ENCODE results near the gene ANKRD53.
A peak's percentile ranks its signal among the peaks of the same experiment; 100 is the strongest.

Gene ANKRD53

DNA sequence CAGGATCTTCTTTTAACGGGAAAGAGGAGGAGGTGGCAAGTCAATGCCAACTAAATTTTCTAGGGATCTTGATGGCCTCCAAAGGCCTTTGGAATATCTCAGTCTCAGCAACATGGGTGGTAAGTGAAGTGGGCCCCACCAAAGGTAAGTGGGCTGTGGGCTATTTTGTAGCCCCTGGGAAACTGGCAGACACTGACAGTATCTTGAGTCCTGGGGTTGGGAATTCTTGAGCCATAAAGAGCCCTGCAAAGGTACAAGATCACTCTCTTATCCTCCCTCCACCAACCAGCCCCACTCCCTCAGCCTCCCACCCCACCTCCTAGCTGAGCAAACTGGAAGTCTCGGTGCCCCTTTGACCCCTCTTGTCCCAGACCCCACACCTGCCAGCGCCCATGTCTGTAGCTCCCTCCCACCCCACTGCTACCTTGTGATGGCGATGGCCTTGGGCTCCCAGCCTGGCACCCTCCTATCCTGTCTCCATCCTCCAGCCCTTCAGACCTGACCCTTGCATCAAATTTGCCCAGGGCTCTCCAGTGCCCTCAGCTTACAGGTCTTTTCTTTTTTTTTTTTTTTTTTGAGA lies 34.2 kb upstream of the ANKRD53 start:
- no peak for DNase-seq (ENCODE audit: low read depth)
- H3K4me3 ChIP-seq (ENCODE audit: control insufficient read depth, low read depth, low read length) = no peak overlapping the region
- TF ChIP-seq, protein P1, sequence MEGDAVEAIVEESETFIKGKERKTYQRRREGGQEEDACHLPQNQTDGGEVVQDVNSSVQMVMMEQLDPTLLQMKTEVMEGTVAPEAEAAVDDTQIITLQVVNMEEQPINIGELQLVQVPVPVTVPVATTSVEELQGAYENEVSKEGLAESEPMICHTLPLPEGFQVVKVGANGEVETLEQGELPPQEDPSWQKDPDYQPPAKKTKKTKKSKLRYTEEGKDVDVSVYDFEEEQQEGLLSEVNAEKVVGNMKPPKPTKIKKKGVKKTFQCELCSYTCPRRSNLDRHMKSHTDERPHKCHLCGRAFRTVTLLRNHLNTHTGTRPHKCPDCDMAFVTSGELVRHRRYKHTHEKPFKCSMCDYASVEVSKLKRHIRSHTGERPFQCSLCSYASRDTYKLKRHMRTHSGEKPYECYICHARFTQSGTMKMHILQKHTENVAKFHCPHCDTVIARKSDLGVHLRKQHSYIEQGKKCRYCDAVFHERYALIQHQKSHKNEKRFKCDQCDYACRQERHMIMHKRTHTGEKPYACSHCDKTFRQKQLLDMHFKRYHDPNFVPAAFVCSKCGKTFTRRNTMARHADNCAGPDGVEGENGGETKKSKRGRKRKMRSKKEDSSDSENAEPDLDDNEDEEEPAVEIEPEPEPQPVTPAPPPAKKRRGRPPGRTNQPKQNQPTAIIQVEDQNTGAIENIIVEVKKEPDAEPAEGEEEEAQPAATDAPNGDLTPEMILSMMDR (IDR thresholded peaks at IDR 0.05; ENCODE audit: control insufficient read depth, insufficient read depth, low read depth, low read length, missing control alignments) = no peak

DNA sequence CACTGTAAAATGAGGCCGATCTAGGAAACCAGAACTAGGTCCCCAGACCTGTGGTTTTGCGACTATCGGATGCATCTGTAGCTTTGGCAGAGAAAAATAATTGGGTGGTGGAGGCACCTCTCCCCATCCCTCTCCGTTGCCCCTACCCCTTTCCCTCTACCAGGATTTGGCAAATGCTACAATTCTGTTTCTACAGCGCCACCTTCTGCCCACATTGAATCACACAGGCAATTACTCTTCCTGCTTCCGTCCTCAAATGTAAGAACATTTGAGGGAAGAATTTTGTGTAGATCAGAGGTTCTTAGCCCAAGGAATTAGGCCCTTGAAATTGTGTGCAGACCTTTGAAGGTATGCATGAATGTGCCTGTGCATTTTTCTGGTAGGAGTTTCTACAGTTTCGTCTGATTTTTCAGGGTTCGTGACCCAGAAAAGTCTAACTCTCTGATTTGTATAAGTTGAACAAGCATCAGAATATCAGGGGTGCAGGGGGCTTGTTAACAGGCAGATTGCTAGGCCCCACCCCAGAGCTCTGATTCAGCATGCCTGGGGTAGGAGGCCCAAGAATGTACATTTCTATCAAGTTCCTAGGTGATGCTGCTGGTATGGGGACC lies 31.5 kb upstream of the ANKRD53 start:
- TF ChIP-seq, protein P1 (IDR thresholded peaks at IDR 0.05; ENCODE audit: control insufficient read depth, insufficient read depth, low read depth, low read length, missing control alignments) = peak; percentile 79
- H3K4me3 ChIP-seq (ENCODE audit: control insufficient read depth, low read depth, low read length) = no peak overlapping the region
- no peak for DNase-seq (ENCODE audit: low read depth)

DNA sequence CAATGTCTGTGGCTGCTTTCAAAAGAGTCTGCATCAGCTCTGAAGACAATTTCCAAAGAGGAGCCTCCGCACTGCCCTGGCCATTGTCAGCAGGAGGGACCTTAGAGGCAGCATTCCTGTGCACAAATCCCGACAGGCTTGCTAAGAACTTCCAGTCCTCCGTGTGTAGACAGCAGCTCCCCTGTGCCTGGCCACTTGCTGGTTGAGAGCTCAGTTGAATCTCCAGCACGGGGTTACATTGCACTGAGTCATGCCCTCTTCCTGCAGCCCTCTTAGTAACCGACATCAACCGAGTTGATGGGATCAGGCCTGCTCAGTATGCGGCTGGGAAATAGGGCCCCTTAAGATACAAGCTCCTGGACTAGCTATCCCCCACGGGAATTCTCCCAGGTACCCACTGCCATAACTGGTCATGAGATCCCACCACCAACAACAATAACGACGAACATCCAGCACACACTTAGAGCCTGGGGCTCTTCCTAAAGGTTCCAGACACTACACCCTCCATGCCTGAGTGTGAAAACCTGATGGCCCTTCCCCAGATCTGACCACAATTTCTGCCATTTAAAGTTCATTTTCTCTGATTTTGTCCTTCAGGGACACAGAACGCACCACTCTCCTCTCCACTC lies 30.8 kb upstream of the ANKRD53 start:
- no peak for DNase-seq (ENCODE audit: low read depth)
- TF ChIP-seq, protein P1 (IDR thresholded peaks at IDR 0.05; ENCODE audit: control insufficient read depth, insufficient read depth, low read depth, low read length, missing control alignments) = no peak
- no peak overlapping the region for H3K4me3 ChIP-seq (ENCODE audit: control insufficient read depth, low read depth, low read length)

DNA sequence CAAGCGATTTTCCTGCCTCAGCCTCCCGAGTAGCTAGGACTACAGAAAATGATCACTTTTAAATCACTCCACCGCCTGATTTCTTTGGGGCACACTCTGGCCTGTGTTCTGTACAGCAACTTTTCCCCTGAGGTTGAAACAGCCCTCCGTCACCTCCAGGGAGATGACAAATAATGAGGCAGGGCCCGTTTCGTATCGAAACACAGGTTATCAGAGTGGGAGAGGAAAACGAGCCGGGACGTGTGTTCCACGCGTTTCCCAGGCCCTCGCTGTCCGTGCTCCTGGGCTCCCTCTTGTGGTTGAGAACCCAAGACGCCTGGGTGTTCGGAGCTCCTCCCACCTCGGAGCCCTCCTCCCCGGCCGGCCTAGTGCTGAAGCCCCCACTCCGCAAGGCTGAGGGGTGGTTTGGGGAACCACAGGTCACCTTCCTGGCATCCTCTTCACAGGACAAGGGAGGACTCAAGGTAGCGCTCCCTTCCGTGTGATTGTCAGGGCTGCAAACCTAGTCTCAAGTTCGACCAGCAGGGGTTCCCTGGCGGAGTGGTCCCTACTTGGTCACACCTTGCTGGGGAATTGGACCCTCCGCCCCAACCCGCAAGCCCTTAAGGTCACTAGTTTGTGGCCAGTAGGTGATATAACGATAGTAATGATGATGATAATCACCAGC lies 30.0 kb upstream of the ANKRD53 start:
- TF ChIP-seq, protein P1 (IDR thresholded peaks at IDR 0.05; ENCODE audit: control insufficient read depth, insufficient read depth, low read depth, low read length, missing control alignments) = peak; percentile 95
- DNase-seq (ENCODE audit: low read depth) = no peak
- H3K4me3 ChIP-seq (ENCODE audit: control insufficient read depth, low read depth, low read length) = peak overlapping the region; percentile 1

DNA sequence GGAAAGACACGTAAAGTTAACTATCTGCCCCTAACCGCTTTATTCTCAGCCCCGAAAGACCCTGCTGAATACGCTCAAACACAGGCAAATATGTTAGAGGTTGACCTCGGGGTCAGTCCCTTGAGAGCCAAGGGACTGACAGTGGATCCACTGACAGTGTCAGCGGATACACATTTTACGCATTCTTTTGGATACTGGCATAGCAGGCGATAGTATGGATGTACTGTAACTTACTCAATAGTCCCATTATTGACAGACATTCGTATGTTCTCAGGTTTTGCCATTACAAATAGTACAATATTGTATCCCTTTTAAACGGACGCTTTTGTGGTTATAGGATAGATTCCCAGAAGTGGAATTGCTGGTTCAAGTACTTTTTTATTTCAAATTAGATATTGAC lies 29.3 kb upstream of the ANKRD53 start:
- H3K4me3 ChIP-seq (ENCODE audit: control insufficient read depth, low read depth, low read length) = no peak overlapping the region
- TF ChIP-seq, protein P1 (IDR thresholded peaks at IDR 0.05; ENCODE audit: control insufficient read depth, insufficient read depth, low read depth, low read length, missing control alignments) = no peak
- DNase-seq (ENCODE audit: low read depth) = no peak

DNA sequence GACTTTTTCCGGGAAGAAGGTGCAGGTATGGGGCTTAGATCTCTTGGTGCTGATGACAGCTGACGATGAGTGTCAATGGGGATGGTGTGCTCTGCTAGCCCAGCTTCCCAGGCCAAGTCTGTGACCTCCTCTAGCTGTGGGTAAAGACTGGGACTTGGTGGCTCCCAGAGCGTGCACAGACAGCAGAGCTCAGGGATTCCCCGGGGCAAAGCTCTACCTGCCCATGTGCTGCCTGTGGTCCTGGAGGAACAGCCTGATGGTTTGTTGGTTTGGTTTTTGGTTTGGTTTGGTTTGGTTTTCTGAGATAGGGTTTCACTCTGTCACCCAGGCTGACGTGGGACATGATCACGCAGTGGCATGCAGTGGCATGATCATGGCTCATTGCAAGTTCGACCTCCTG lies 23.5 kb upstream of the ANKRD53 start:
- no peak for DNase-seq (ENCODE audit: low read depth)
- TF ChIP-seq, protein P1 (IDR thresholded peaks at IDR 0.05; ENCODE audit: control insufficient read depth, insufficient read depth, low read depth, low read length, missing control alignments) = no peak
- no peak overlapping the region for H3K4me3 ChIP-seq (ENCODE audit: control insufficient read depth, low read depth, low read length)

Data from AG09309 (cell line).